GM10847 (cell line): ENCODE data around the gene CTBP2.

ENCODE experiments used
- POLR2A ChIP-seq: IDR thresholded peaks from 2 replicates; pipeline ENCODE4 v1.6.1; 2011; ENCODE audit not compliant: insufficient read length; ENCODE audit errors: extremely low read depth

CTBP2 gene

GRCh38 chr10:125001313-125002046, 158.9 kb downstream of the CTBP2 start:
- TF ChIP-seq POLR2A = no peak

- no peak for TF ChIP-seq POLR2A
Observed at GRCh38 chr10:125000366-125001312, 159.7 kb downstream of the CTBP2 start.

DNA sequence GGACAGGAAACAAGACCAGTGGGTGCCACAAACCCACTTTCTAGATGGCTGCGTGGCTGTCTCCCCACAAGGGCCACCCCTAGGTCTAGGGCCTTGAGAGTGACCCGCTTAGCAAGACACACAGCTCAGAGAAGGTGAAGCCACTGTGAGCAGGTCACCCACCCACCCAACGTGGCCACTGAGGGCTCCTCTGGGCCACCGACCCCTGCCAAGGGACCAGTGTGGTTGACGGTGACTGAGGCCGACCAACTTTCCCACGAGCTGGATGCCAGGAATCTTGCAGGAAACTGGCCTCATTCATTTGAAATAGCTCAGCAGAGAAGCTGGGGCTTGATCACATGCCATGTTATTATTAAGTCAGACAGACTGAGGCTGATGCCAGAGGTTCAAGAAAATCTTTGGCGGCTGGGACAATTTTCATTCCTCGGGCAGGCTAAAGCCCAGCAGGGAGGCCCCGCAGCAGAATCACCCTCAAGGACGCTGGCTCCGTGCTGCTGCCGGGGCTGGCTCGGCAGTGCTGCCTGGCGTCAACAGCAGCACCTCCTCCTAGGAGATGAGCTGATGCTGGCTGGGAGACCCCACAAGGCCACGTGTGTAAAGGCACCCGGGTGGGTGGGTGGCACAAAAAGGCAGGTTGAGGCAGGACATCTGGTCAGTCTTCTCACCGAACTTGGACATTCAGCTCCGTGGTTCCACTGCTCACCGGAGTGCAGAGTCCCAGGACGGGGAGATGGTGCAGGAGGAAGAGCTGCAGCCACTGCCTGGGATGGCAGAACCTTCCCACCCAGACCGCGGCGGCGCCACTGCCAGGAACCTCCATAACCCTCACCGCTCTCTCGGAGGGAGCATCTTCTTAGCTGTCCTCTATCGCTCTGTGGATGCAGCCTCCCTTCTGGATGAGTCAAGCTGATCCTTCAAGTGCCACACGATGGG, 160.7 kb downstream of the CTBP2 start:
- no peak for TF ChIP-seq POLR2A

DNA sequence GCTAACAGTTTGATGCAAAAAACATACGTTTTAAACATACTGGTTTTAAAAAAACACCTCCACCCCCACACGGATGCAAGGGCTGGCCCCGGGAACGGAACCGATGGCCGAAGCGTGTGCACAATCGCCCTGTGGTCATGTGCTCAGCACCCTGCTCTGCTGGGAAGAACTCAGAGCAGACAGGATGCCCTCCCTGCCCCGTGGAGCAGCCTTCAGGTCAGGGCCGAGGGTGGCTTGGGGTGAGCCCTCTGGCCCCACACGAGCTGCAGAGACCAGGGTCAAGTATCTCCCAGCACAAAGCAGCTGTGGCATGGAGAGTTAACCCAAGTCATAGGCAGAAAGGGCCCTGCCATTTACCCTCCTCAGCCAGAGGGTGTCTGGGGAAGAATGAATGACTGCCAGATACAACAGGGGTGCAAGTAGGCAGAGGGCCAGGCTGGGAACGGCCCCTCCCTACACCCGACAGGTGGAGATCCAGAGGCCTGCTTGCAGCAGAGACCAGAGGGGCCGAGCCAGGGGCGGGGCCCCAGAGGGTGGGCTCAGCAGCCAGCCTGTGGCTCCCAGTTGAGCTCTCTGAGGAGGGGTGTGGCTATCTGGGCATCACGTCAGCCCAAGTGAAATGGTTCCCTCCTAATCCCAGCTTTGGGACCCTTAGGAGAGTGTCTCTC, 161.6 kb downstream of the CTBP2 start:
- no peak for TF ChIP-seq POLR2A

DNA sequence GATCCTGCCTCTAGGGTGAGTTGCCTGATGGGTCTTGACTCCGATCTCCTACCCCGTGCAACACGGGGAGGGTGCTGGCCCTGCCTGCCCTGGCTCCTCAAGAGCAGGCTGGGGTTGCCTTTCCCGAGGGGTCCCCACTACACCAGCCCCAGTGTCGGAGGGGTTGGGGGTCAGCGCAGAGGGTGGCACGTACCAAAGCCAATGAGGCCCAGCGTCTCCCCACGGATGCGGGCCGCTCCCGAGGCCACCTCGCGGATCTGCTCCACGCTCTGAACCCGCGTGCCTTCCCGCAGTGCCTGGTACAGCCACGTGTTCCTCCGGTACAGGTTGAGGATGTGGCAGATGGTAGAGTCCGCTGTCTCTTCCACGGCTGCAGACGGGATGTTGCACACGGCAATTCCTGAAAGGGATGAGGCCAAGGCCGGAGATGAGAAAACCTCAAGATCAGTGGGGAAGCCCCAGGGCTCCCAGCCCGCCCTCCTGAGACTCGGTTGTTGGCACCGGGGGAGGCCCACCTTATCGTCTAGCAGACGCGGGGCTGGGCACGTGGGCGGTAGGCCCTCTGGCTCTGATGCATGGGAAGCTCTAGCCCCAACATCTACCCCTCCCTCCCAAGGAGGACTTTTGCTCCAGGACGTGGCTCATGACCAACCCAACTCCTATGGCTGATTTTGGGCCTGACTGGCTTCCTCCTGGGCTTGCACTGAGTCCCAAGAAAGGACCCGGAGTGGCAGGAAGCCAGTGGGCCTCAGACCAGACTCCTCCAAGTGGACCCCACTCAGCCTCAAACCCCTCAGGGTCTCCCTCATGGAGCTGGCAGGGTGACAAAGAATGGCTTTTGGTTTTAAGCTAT, 162.4 kb downstream of the CTBP2 start:
- TF ChIP-seq POLR2A = no peak

- no peak for TF ChIP-seq POLR2A
Observed at GRCh38 chr10:124997306-124997705, 163.1 kb downstream of the CTBP2 start.

GRCh38 chr10:124996854-124997215, 163.5 kb downstream of the CTBP2 start:
- TF ChIP-seq POLR2A = no peak

DNA sequence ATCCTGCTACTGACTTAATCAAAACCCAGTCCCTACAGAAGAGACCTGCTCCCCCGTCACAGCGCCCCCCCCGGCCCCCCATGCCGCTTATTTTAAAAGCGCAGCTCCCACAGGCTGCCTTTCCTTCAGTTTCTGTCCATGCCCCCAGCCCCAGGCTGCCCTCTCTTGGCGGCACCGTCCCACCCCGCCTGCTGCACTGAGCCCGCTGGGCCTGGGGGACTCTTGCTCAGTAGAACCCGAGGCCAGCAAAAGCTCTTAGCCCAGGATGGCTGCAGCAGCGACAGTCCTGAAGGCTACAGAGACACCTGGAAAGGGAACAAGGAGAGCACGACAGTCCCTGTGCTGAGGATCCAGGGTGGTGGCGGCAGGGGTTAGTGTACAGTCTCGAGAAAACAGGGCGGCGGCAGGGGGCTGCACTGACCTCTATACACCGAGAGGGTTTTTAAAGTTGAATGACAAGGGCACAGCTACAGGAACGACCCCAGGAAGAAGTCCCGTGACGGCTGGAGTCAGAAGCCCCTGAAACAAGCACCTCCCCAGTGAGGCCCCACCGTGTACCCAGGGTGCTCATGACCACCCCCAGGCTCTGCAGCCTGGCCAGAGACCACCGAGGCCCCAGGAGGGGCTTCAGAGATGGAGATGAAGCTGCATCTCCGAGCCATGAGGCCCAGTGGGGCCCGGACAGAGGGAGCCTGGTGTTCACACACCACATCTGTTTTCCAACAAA, 164.1 kb downstream of the CTBP2 start:
- TF ChIP-seq POLR2A = no peak

- no peak for TF ChIP-seq POLR2A
Observed at GRCh38 chr10:124995605-124996004, 164.8 kb downstream of the CTBP2 start.

GRCh38 chr10:124994573-124995473, 165.5 kb downstream of the CTBP2 start:
- no peak for TF ChIP-seq POLR2A

DNA sequence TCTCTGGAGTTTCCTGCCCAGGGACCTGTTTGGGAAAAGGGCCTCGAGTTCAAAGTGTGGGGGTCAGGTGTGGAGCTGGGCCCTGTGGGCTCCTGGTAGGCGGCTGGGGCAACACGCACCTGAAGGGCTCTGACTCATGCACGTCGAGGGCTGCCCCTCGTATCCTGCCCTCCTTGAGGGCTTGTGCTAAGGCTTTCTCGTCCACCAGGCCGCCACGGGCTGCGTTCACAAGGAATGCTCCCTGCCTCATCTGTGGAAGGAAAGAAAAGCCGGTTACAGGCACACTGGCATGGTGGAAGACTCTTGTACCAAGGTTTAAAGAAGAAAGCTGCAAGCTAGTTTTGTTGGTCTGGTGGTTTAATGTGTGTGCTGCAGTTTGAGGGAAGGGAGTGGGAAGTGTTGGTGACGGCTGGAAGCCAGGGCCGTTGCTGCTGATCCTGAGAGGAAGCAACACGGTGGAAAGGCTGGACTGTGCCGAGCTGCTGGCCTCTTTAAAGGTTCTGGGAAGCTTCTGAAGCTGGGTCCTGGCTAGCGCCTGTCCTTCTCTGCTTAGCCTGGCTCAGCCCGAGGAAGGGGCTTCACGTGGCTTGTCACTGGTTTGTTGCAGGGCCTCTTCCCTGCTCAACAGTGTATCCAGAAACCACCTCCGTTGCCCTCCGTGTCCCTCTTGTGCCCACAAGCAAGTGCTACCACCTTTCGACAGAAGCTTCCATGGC, 166.5 kb downstream of the CTBP2 start:
- no peak for TF ChIP-seq POLR2A

GRCh38 chr10:124993345-124993708, 167.0 kb downstream of the CTBP2 start:
- TF ChIP-seq POLR2A = no peak
